Brain microvascular endothelial cell (primary cell): ENCODE results near the gene ISG20.

Experiments
- DNase-seq: peaks from one replicate; pipeline ENCODE4 v3.0.0-alpha.2; 2020
- H3K27ac ChIP-seq: fragments of 250-450 bp; sonication (Bioruptor Pico); 2 replicates; pipeline ENCODE4 v1.5.1; 2020; ENCODE audit warnings: mild to moderate bottlenecking, moderate library complexity
- H3K27me3 ChIP-seq: fragments of 250-450 bp; sonication (Bioruptor Pico); replicated peaks from 2 replicates; pipeline ENCODE4 v1.5.1; 2020; ENCODE audit warnings: mild to moderate bottlenecking
- H3K36me3 ChIP-seq: fragments of 250-450 bp; sonication (Bioruptor Pico); replicated peaks from 2 replicates; pipeline ENCODE4 v1.5.1; 2020; ENCODE audit warnings: mild to moderate bottlenecking
- H3K4me3 ChIP-seq: 2 replicates; pipeline ENCODE4 v1.5.1; 2011; ENCODE audit warnings: low read depth, mild to moderate bottlenecking, control low read depth, low read length, moderate library complexity
- in situ Hi-C: cut with HindIII; loops from 2 replicates; pipeline ENCODE4 v1.10.0; 2017; ENCODE audit warnings: low sequenced_read_pairs, low pct_ligation_motif_present
- TF ChIP-seq, protein P1 (sequence below): IDR thresholded peaks from 2 replicates; pipeline ENCODE4 v1.5.1; 2011; ENCODE audit warnings: low read depth, mild to moderate bottlenecking, moderate library complexity, low read length, control low read depth, inconsistent platforms; ENCODE audit errors: missing control alignments

ISG20 gene

DNA sequence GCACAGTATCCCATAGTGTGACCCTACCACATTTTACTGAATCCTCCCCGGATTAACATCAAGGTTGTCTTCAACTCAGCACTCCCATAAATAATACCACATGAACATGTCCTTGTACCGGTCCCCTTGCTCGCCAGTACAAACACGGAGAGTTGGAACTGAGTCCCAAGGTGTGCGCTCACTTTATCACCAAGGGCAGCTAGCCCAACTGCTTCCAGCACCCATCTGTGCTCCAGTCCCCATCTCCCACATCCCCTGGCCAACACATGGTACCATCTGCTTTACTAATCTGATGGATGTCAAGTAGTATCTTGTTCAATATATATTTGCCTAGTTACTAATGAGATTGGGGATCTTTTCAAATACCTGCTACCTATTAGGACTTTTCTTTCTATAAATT is 64.7 kb downstream of the ISG20 start:
- no peak overlapping the region for H3K4me3 ChIP-seq
- no peaks in the 10 kb centered on the region for H3K27me3 ChIP-seq
- DNase-seq: no peak
- TF ChIP-seq, protein P1, sequence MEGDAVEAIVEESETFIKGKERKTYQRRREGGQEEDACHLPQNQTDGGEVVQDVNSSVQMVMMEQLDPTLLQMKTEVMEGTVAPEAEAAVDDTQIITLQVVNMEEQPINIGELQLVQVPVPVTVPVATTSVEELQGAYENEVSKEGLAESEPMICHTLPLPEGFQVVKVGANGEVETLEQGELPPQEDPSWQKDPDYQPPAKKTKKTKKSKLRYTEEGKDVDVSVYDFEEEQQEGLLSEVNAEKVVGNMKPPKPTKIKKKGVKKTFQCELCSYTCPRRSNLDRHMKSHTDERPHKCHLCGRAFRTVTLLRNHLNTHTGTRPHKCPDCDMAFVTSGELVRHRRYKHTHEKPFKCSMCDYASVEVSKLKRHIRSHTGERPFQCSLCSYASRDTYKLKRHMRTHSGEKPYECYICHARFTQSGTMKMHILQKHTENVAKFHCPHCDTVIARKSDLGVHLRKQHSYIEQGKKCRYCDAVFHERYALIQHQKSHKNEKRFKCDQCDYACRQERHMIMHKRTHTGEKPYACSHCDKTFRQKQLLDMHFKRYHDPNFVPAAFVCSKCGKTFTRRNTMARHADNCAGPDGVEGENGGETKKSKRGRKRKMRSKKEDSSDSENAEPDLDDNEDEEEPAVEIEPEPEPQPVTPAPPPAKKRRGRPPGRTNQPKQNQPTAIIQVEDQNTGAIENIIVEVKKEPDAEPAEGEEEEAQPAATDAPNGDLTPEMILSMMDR: no peak
- in situ Hi-C loops: no loop called here
- H3K27ac ChIP-seq: no peak overlapping the region
- H3K36me3 ChIP-seq: no peaks in the 10 kb centered on the region

DNA sequence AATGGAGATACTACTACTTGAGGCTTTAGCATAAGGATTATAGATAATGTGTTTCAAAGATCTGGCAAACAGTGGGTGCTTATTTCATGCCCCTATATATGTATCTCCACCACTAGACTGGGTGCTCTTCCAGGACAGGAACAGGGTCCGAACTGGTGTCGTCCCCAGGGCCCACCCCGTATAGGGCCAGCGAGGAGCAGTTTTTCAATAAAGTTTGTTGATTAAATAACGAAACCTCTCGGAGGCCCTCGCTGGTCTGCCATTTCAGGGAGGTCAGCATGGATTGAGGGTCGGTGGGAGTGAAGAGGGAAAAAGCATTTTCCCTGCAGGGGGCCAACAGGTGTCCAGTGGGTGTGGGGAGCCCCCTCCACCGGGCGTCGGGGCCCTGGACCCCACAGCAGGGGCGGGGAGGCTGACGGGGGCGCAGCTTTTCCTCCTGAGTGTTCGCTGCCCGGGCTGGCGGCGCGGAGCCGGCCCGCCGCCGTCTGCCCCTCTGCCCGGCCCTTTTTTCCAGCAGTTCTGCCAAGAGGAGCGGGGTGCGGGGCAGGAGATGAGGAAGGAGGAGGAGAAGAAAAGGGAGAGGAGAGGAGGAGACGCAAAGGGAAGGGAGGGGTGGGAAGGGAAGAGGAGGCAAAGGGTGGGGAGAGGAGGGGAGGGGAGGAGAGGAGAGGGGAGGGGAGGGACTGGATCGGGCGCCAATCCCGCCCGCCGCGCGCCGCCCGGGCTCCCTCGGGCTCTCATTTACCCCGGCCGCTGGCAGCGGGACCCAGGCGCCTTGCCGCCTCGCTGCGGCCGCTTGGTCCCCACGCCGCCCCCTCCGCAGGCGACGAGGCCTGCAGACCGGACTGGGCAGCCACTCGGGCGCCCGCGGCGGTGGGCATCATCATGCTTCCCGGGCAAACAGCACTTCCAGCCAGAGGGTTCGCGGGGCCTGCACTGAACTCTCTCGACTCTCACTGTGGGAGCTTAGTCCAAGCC is 66.3 kb downstream of the ISG20 start:
- Histone ChIP-seq H3K4me3 (peak overlapping the region; percentile 50), H3K27me3 (no peaks in the 10 kb centered on the region), H3K36me3 (no peaks in the 10 kb centered on the region), H3K27ac (no peak overlapping the region)
- DNase-seq: no peak
- in situ Hi-C loops: no loop called here
- TF ChIP-seq, protein P1: no peak

DNA sequence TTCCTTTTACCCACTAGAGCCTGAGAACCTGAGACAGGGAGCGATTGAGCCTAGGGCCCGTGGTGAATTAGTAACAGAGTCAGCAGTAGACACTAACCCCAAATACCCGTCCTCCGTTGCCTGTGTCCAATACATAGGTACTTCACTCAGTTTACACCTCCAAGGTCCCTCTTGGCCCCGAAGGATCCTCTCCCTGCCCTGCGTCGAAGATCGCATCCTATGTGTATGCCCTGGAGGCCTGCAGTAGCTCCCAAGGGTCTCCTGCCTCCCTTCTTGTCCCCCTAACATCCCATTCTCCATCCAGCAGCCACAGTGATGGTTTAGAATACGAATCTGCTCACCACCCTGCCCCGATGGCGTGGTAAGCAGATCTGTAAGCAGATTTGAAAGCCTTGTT is 67.0 kb downstream of the ISG20 start:
- no peak for DNase-seq
- TF ChIP-seq, protein P1: no peak
- in situ Hi-C loops: no loop called here
- H3K27ac ChIP-seq: no peak overlapping the region
- no peaks in the 10 kb centered on the region for H3K36me3 ChIP-seq
- H3K27me3 ChIP-seq: no peaks in the 10 kb centered on the region
- H3K4me3 ChIP-seq: peak overlapping the region; percentile 50
